ENCODE results near the gene DCP1A.

DNA sequence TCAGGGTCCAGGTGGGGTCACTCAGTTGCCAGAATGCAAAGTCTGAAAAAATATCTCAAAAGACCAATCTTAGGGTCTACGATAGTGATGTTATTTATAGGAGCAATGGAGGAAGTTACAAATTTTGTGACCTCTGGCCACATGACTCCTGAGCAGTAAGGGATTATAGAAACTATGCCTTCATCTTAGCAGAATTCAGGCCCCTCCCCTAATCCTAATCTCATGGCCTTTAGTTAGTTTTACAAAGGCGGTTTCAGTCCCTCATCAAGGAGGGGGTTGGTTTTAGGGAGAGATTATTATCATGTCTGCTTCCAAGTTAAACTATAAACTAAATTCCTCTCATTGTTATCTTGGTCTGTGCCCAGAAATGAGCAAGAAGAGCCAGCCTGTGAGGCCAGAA is 5.9 kb upstream of the DCP1A start:
- TF ChIP-seq, protein P1, sequence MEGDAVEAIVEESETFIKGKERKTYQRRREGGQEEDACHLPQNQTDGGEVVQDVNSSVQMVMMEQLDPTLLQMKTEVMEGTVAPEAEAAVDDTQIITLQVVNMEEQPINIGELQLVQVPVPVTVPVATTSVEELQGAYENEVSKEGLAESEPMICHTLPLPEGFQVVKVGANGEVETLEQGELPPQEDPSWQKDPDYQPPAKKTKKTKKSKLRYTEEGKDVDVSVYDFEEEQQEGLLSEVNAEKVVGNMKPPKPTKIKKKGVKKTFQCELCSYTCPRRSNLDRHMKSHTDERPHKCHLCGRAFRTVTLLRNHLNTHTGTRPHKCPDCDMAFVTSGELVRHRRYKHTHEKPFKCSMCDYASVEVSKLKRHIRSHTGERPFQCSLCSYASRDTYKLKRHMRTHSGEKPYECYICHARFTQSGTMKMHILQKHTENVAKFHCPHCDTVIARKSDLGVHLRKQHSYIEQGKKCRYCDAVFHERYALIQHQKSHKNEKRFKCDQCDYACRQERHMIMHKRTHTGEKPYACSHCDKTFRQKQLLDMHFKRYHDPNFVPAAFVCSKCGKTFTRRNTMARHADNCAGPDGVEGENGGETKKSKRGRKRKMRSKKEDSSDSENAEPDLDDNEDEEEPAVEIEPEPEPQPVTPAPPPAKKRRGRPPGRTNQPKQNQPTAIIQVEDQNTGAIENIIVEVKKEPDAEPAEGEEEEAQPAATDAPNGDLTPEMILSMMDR (IDR thresholded peaks at IDR 0.05; ENCODE audit: poor library complexity): no peak
- TF ChIP-seq EZH2phosphoT487 (IDR thresholded peaks at IDR 0.05; ENCODE audit: low read depth, severe bottlenecking, unreplicated experiment) (no peak), EZH2 (IDR thresholded peaks at IDR 0.05; ENCODE audit: borderline replicate concordance) (no peak)
